H1 (cell line): Measurements from ENCODE around the gene GRB7. TPM values are rescaled to one million over a fixed set of nuclear protein-coding genes. Genes with fewer than 3 reads are reported as not detected.

Source experiments
- CTCF ChIA-PET: fragments of 300-600 bp; sonication (Branson Sonifier 250); formaldehyde crosslinking; loops from one replicate; lab custom pipeline; 2021; ENCODE audit not compliant: partially characterized antibody; lab: Charles Lee
- POLR2A ChIA-PET: fragments of 300-600 bp; sonication (Branson Sonifier 250); formaldehyde crosslinking; loops from one replicate; lab custom pipeline; 2021; ENCODE audit warnings: inconsistent platforms; ENCODE audit not compliant: partially characterized antibody; lab: Charles Lee
- DNase-seq, 2 experiments: peaks; one replicate each; pipeline versions ENCODE4 v3.0.0 to v3.0.0-alpha.2; 2010 to 2022; ENCODE audit warnings: low spot score in 2 of 2, low read depth in 1 of 2, mixed read lengths in 1 of 2
- FAIRE-seq: peaks from 2 replicates; lab custom pipeline; 2011; peaks lifted over from hg19 to GRCh38; lab: Jason Lieb, UNC
- H2AFZ ChIP-seq: 2 replicates; pipeline ENCODE4 v1.8.1; 2012; ENCODE audit warnings: low read length, inconsistent platforms
- H2AK5ac ChIP-seq: 2 replicates; pipeline ENCODE4 v1.6.1; 2013; ENCODE audit warnings: low read depth, low read length
- H2BK120ac ChIP-seq: replicated peaks from 2 replicates; pipeline ENCODE3; 2013; ENCODE audit warnings: low read depth, low read length, inconsistent platforms
- H2BK12ac ChIP-seq: 2 replicates; pipeline ENCODE4 v1.6.1; 2013; ENCODE audit warnings: low read depth, low read length
- H2BK15ac ChIP-seq: 2 replicates; pipeline ENCODE4 v1.6.1; 2013; ENCODE audit warnings: low read length
- H2BK20ac ChIP-seq: 2 replicates; pipeline ENCODE4 v1.6.1; 2013; ENCODE audit warnings: low read length
- H2BK5ac ChIP-seq: 2 replicates; pipeline ENCODE4 v1.6.1; 2013; ENCODE audit warnings: low read depth, low read length
- H3K14ac ChIP-seq: 2 replicates; pipeline ENCODE4 v1.6.1; 2013; ENCODE audit warnings: inconsistent platforms; ENCODE audit not compliant: insufficient read length
- H3K18ac ChIP-seq: 2 replicates; pipeline ENCODE4 v1.6.1; 2013; ENCODE audit warnings: low read length; ENCODE audit errors: extremely low read depth
- H3K23ac ChIP-seq: 2 replicates; pipeline ENCODE4 v1.6.1; 2013; ENCODE audit warnings: inconsistent platforms; ENCODE audit not compliant: insufficient read length
- H3K23me2 ChIP-seq: 2 replicates; pipeline ENCODE4 v1.6.1; 2013; ENCODE audit warnings: low read depth, low read length
- H3K27ac ChIP-seq: 2 replicates; pipeline ENCODE4 v1.6.1; 2011; ENCODE audit warnings: low read depth, low read length, inconsistent platforms
- H3K27me3 ChIP-seq, 4 experiments: replicated peaks in 1 of 4; 1 replicate in 1 of 4; 2 replicates in 3 of 4; pipeline versions ENCODE4 v1.6.1 to v1.8.1; 2011 to 2013; ENCODE audit warnings: low read length in 3 of 4, mild to moderate bottlenecking in 3 of 4, inconsistent platforms in 2 of 4, mixed read lengths in 2 of 4, moderate library complexity in 1 of 4; ENCODE audit not compliant: control insufficient read depth in 3 of 4, insufficient read depth in 3 of 4; ENCODE audit errors: extremely low read depth in 1 of 4
- H3K36me3 ChIP-seq, 4 experiments: 2 replicates each; pipeline versions ENCODE4 v1.6.1 to v1.8.1; 2011 to 2013; ENCODE audit warnings: mild to moderate bottlenecking in 4 of 4, low read length in 3 of 4, moderate library complexity in 2 of 4, control low read depth in 1 of 4, inconsistent platforms in 1 of 4; ENCODE audit not compliant: insufficient read depth in 4 of 4, control insufficient read depth in 2 of 4
- H3K4ac ChIP-seq: replicated peaks from 2 replicates; pipeline ENCODE3; 2013; ENCODE audit warnings: low read length, low read depth, mixed read lengths, inconsistent platforms; ENCODE audit not compliant: insufficient read length
- H3K4me1 ChIP-seq, 4 experiments: replicated peaks in 1 of 4; 1 replicate in 1 of 4; 2 replicates in 3 of 4; pipeline versions ENCODE4 v1.6.1 to v1.8.1; 2011 to 2013; ENCODE audit warnings: low read length in 3 of 4, inconsistent platforms in 2 of 4, mixed read lengths in 1 of 4; ENCODE audit not compliant: insufficient read depth in 4 of 4, control insufficient read depth in 3 of 4
- H3K4me2 ChIP-seq, 2 experiments: 2 replicates each; pipeline versions ENCODE4 v1.6.1 to v1.8.1; 2011 to 2013; ENCODE audit warnings: low read depth in 2 of 2, low read length in 2 of 2, control low read depth in 1 of 2, inconsistent platforms in 1 of 2, mild to moderate bottlenecking in 1 of 2; ENCODE audit not compliant: insufficient read depth in 1 of 2
- H3K4me3 ChIP-seq, 4 experiments: fragments of 200-600, 300-600 bp in 1 of 4; sonication (generic), shearing (Covaris generic), sonication (Bioruptor Twin) in 1 of 4; 2 replicates each; pipeline versions ENCODE4 v1.5.1 to v1.8.1; 2011 to 2016; ENCODE audit warnings: low read length in 4 of 4, low read depth in 3 of 4, control low read depth in 2 of 4, inconsistent platforms in 2 of 4, mild to moderate bottlenecking in 2 of 4, mixed read lengths in 1 of 4, moderate library complexity in 1 of 4; ENCODE audit not compliant: insufficient read depth in 2 of 4; ENCODE audit errors: extremely low read depth in 1 of 4
- H3K56ac ChIP-seq: replicated peaks from 2 replicates; pipeline ENCODE3; 2013; ENCODE audit warnings: low read depth, mild to moderate bottlenecking, mixed read lengths, low read length, inconsistent platforms; ENCODE audit not compliant: insufficient read length
- H3K79me1 ChIP-seq: 2 replicates; pipeline ENCODE4 v1.6.1; 2013; ENCODE audit warnings: low read depth, low read length, control low read depth
- H3K79me2 ChIP-seq, 2 experiments: 2 replicates each; pipeline versions ENCODE4 v1.6.1 to v1.8.1; 2012 to 2013; ENCODE audit warnings: low read length in 2 of 2, mild to moderate bottlenecking in 2 of 2, inconsistent platforms in 1 of 2; ENCODE audit not compliant: insufficient read depth in 2 of 2, control insufficient read depth in 1 of 2
- H3K9ac ChIP-seq, 4 experiments: replicated peaks in 1 of 4; 1 replicate in 1 of 4; 2 replicates in 3 of 4; pipeline versions ENCODE4 v1.6.1 to v1.8.1; 2011 to 2013; ENCODE audit warnings: low read depth in 3 of 4, low read length in 3 of 4, control low read depth in 2 of 4, mild to moderate bottlenecking in 2 of 4, moderate library complexity in 2 of 4, inconsistent platforms in 1 of 4; ENCODE audit errors: extremely low read depth in 1 of 4
- H3K9me3 ChIP-seq, 2 experiments: 2 replicates each; pipeline versions ENCODE4 v1.6.1 to v1.8.1; 2012 to 2013; ENCODE audit warnings: mild to moderate bottlenecking in 2 of 2, moderate library complexity in 2 of 2, control low read depth in 1 of 2, inconsistent platforms in 1 of 2, low read depth in 1 of 2, low read length in 1 of 2, mixed read lengths in 1 of 2; ENCODE audit not compliant: insufficient read depth in 2 of 2
- H4K20me1 ChIP-seq, 2 experiments: replicated peaks in 1 of 2; 2 replicates each; pipeline versions ENCODE3 to v1.8.1; 2011 to 2013; ENCODE audit warnings: inconsistent platforms in 2 of 2, low read length in 2 of 2, mild to moderate bottlenecking in 1 of 2; ENCODE audit not compliant: insufficient read depth in 2 of 2, control insufficient read depth in 1 of 2
- H4K5ac ChIP-seq: 2 replicates; pipeline ENCODE4 v1.6.1; 2013; ENCODE audit warnings: low read length, low read depth, mixed read lengths, inconsistent platforms; ENCODE audit not compliant: insufficient read length
- H4K8ac ChIP-seq: 2 replicates; pipeline ENCODE4 v1.8.0; 2013; ENCODE audit warnings: mild to moderate bottlenecking, moderate library complexity, low read length, inconsistent platforms; ENCODE audit not compliant: insufficient read depth; ENCODE audit errors: extremely low read depth
- H4K91ac ChIP-seq: replicated peaks from 2 replicates; pipeline ENCODE3; 2013; ENCODE audit warnings: low read length, mixed read lengths, inconsistent platforms; ENCODE audit not compliant: insufficient read length
- ASH2L ChIP-seq: fragments of 200-600, 300-600 bp; sonication (generic); IDR thresholded peaks from one replicate; pipeline ENCODE4 v1.7.1; 2017; ENCODE audit warnings: low read length
- KDM1A ChIP-seq: fragments of 200-600, 300-600 bp; sonication (generic); IDR thresholded peaks from 2 replicates; pipeline ENCODE4 v1.7.1; 2016; ENCODE audit warnings: mild to moderate bottlenecking, low read length, borderline replicate concordance
- RAD21 ChIP-seq, 2 experiments: IDR thresholded peaks in 1 of 2; conservative IDR thresholded peaks in 1 of 2; 2 replicates each; pipeline ENCODE4 v1.6.1; 2011; ENCODE audit warnings: low read depth in 2 of 2, low read length in 2 of 2, improper control_type of control experiment in 1 of 2, inconsistent platforms in 1 of 2, mild to moderate bottlenecking in 1 of 2, moderate library complexity in 1 of 2
- RBBP5 ChIP-seq: IDR thresholded peaks from 2 replicates; pipeline ENCODE4 v1.7.1; 2012; ENCODE audit warnings: low read depth, mild to moderate bottlenecking, inconsistent platforms, low read length, moderate library complexity, borderline replicate concordance
- TEAD4 ChIP-seq: IDR thresholded peaks from 2 replicates; pipeline ENCODE4 v1.6.1; 2012; ENCODE audit warnings: low read depth, low read length, inconsistent platforms, mixed read lengths
- WGBS, 2 experiments: shearing (Covaris generic) in 1 of 2; methylation state at CpG; one replicate each; pipeline versions ENCODE4 v1.1.6 to v1.1.7; 2013 to 2015; ENCODE audit warnings: low lambda C conversion rate in 2 of 2, mixed read lengths in 2 of 2, inconsistent platforms in 1 of 2, low coverage in 1 of 2, missing lambda C conversion rate in 1 of 2; ENCODE audit not compliant: insufficient replicate concordance in 2 of 2, insufficient coverage in 1 of 2, insufficient read length in 1 of 2; ENCODE audit errors: extremely low coverage in 1 of 2, missing lambda C conversion rate in 1 of 2; 5-methylcytosine and 5-hydroxymethylcytosine counted together
- polyA plus RNA-seq, 7 experiments: library from polyadenylated mRNA; depleted of rRNA in 3 of 7; stranded (reverse) in 5 of 7; unstranded in 2 of 7; fragments of >200 nt in 5 of 7; fragments of 200-250 nt in 2 of 7; gene quantifications; 1 replicate in 5 of 7; 2 replicates in 1 of 7; 4 replicates in 1 of 7; pipeline versions ENCODE4 v1.2.1 to v1.2.3, GENCODE V29; 2011 to 2013; ENCODE audit warnings: missing spikeins in 2 of 7, mixed read lengths in 2 of 7
- total RNA-seq: library from RNA; stranded (reverse); fragmentation: NEBNext Ultra II Directional; extraction: Animal tissue kit (Norgen Biotek cat#: 25700); gene quantifications from 2 replicates; pipeline ENCODE4 v1.2.1, GENCODE V29; 2021
- TF ChIP-seq, protein P1 (sequence below): IDR thresholded peaks from 2 replicates; pipeline ENCODE4 v1.6.1; 2012; ENCODE audit warnings: inconsistent platforms

The GRB7 gene
- total and polyA plus RNA-seq, 2 of the 8 experiments (the other 6 are each of a cell fraction or from before 2014, with no cell fraction given) = 32.2 to 41.5 TPM

DNA sequence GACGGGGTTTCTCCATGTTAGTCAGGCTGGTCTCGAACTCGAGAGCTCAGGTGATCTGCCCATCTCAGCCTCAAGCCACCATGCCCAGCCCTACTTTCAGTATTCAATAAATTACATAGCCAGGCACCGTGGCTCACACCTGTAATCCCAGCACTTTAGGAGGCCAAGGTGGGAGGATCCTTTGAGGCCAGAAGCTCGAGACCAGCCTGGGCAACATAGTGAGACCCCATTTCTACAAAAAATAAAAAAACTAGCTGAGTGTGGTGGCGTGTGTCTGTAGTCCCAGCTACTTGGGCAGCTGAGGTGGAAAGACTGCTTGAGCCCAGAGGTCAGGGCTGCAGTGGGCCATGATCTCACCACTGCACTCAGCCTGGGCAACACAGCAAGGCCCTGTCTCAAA, 15.6 kb upstream of the GRB7 start:
- Histone ChIP-seq H3K27ac (no peak overlapping the region), H3K27me3 (no peaks in the 10 kb centered on the region), H3K4ac (no peak overlapping the region), H3K23me2 (no peaks in the 10 kb centered on the region), H2BK20ac (no peak overlapping the region), H2BK12ac (no peak overlapping the region), H3K4me1 (peaks cover 0 to 7% (median 4%) of the 10 kb centered on the region in 4 experiments; a peak in 6 of 7 replicates), H4K20me1 (peaks cover 7 to 18% of the 10 kb centered on the region in 2 experiments), H2BK5ac (no peak overlapping the region), H2AFZ (no peak overlapping the region), H4K5ac (no peak overlapping the region), H4K91ac (no peak overlapping the region), H4K8ac (no peak overlapping the region), H3K4me3 (no peak overlapping the region), H3K36me3 (peaks cover 34 to 79% (median 57%) of the 10 kb centered on the region in 4 experiments), H2BK15ac (no peak overlapping the region), H3K14ac (no peak overlapping the region), H3K56ac (no peak overlapping the region), H3K79me2 (no peaks in the 10 kb centered on the region), H3K23ac (no peak overlapping the region), H3K18ac (no peak overlapping the region), H3K9me3 (no peaks in the 10 kb centered on the region), H3K79me1 (peaks cover 2% of the 10 kb centered on the region), H3K4me2 (no peak overlapping the region), H2AK5ac (no peak overlapping the region), H2BK120ac (no peak overlapping the region), H3K9ac (no peak overlapping the region)
- FAIRE-seq (no peak), DNase-seq (no peak)
- CTCF ChIA-PET = interaction anchor here (0.6 to 1.2 kb wide), 4 partner anchors 9 to 100 kb away, joined by 3 read pairs; no protein-coding TSS in a partner anchor
- WGBS, 2 experiments = 91% methylated on average over 4 of the region's 6 CpGs; no CpG with 5 or more reads in 1 of the 2 experiments
- peak; percentile 73 for TF ChIP-seq KDM1A
- no peak for TF ChIP-seq TEAD4
- TF ChIP-seq RAD21 (IDR thresholded peaks at IDR 0.05 in 1 of 2, conservative IDR thresholded peaks at IDR 0.05 in 1 of 2; ENCODE audit: low read depth in 2 of 2, low read length in 2 of 2) = no peak
- TF ChIP-seq ASH2L = no peak
- no peak for TF ChIP-seq RBBP5
- TF ChIP-seq, protein P1, sequence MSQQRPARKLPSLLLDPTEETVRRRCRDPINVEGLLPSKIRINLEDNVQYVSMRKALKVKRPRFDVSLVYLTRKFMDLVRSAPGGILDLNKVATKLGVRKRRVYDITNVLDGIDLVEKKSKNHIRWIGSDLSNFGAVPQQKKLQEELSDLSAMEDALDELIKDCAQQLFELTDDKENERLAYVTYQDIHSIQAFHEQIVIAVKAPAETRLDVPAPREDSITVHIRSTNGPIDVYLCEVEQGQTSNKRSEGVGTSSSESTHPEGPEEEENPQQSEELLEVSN = no peak
- POLR2A ChIA-PET = interaction anchor here (0.8 to 1.8 kb wide), 6 partner anchors 12 to 45 kb away, joined by 3 to 6 read pairs (median 3); no protein-coding TSS in a partner anchor
